GM23248 (cell line): Measurements from ENCODE around the gene UTP15.

Experiments used
- EZH2 ChIP-seq: fragments of 200-600 bp; sonication (generic); IDR thresholded peaks from 2 replicates; pipeline ENCODE4 v1.6.1; 2018; ENCODE audit warnings: antibody characterized with exemption, mild to moderate bottlenecking; ENCODE audit not compliant: insufficient read depth, poor library complexity, severe bottlenecking
- EZH2phosphoT487 ChIP-seq: fragments of 200-600 bp; sonication (generic); IDR thresholded peaks from 2 replicates; pipeline ENCODE4 v1.6.1; 2018; ENCODE audit warnings: antibody characterized with exemption, moderate library complexity, mild to moderate bottlenecking, low read depth; ENCODE audit not compliant: insufficient read depth

DNA sequence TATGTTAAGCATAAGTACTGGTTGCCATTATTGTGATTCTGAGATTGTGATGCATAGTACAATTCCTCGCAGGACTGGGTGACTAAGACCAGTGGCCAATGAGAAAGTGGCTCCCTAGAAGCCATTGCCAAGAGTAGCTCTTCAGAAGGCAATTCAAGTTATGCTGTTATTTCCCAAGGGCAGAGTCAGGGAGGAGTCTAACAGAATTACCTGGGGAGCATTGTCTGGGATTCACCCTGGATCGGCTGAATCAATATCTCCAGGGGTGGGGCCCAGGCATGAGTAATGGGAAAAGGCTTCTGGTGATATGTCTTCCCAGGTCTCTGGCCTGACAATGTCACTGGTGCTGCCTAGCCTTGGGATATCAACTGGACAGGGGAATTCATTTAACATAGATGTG, 49.5 kb downstream of the UTP15 start:
- TF ChIP-seq EZH2phosphoT487: no peak
- TF ChIP-seq EZH2: no peak
